AG09309 (cell line): Measurements from ENCODE around the gene CNPY1.
"Not testable (repeated sequence)": the region's sequence is repeated elsewhere in the genome, so short reads cannot be mapped to it uniquely, and the experiment has no call there.

Source experiments
- DNase-seq: peaks from one replicate; pipeline ENCODE4 v3.0.0-alpha.2; 2010; ENCODE audit warnings: low read depth
- H3K4me3 ChIP-seq: 2 replicates; pipeline ENCODE4 v1.5.1; 2011; ENCODE audit warnings: mild to moderate bottlenecking, low read depth, low read length, moderate library complexity; ENCODE audit not compliant: control insufficient read depth
- CTCF ChIP-seq: IDR thresholded peaks from 2 replicates; pipeline ENCODE4 v1.5.1; 2011; ENCODE audit warnings: mild to moderate bottlenecking, low read depth, low read length, inconsistent platforms; ENCODE audit not compliant: insufficient read depth, control insufficient read depth; ENCODE audit errors: missing control alignments

CNPY1 gene

GRCh38 chr7:155567646-155568332 is 21.4 kb upstream of the CNPY1 start:
- no peak overlapping the region for H3K4me3 ChIP-seq
- no peak for DNase-seq
- TF ChIP-seq CTCF, result no peak

- no peak overlapping the region for H3K4me3 ChIP-seq
- DNase-seq, result no peak
- TF ChIP-seq CTCF, result no peak
Observed at GRCh38 chr7:155566011-155566836, 19.9 kb upstream of the CNPY1 start.

GRCh38 chr7:155565596-155565995 is 19.2 kb upstream of the CNPY1 start:
- H3K4me3 ChIP-seq, result no peak overlapping the region
- TF ChIP-seq CTCF, result no peak
- DNase-seq, result no peak

- DNase-seq, H3K4me3 ChIP-seq: not testable (repeated sequence)
Observed at GRCh38 chr7:155562976-155563375, 16.6 kb upstream of the CNPY1 start.

GRCh38 chr7:155562106-155562505 is 15.7 kb upstream of the CNPY1 start:
- no peak for DNase-seq
- H3K4me3 ChIP-seq, result no peak overlapping the region
- no peak for TF ChIP-seq CTCF

- no peak overlapping the region for H3K4me3 ChIP-seq
- no peak for TF ChIP-seq CTCF
- DNase-seq, result no peak
Observed at GRCh38 chr7:155560982-155561686, 14.8 kb upstream of the CNPY1 start.

GRCh38 chr7:155560196-155560885 is 14.0 kb upstream of the CNPY1 start:
- no peak for DNase-seq
- no peak overlapping the region for H3K4me3 ChIP-seq
- TF ChIP-seq CTCF, result no peak
